HG02973 (cell line): Measurements from ENCODE around the gene ORC3.
"Not testable (repeated sequence)": the region's sequence is repeated elsewhere in the genome, so short reads cannot be mapped to it uniquely, and the experiment has no call there.

Source experiments
- ATAC-seq: cut with Tn5 transposase; IDR thresholded peaks from one replicate; pipeline ENCODE4 v1.9.1; 2021; ENCODE audit warnings: moderate library complexity; ENCODE audit not compliant: unreplicated experiment

Gene ORC3

GRCh38 chr6:87690441-87690840, 100.5 kb downstream of the ORC3 start:
- ATAC-seq = no peak

DNA sequence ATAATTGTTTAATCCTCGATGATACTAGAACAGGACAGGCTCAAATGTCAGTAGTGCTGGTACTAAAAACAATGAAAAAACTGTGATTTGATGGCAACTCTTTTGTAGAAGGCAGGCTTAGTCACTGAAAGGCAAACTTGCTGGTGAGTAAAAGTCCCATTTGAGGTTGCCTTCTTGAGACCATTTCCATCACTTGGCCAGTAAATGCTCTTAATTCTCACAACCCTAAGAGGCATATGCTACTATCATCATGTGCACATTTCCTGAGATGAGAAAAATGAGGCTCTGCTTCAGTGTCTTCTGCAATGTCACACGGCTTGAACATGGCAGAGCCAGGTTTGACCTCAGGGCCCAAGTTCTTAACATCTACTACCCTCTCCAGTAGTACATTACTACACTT, 102.2 kb downstream of the ORC3 start:
- no peak for ATAC-seq

- ATAC-seq = not testable (repeated sequence)
Measured at GRCh38 chr6:87696817-87697216, 106.9 kb downstream of the ORC3 start.

DNA sequence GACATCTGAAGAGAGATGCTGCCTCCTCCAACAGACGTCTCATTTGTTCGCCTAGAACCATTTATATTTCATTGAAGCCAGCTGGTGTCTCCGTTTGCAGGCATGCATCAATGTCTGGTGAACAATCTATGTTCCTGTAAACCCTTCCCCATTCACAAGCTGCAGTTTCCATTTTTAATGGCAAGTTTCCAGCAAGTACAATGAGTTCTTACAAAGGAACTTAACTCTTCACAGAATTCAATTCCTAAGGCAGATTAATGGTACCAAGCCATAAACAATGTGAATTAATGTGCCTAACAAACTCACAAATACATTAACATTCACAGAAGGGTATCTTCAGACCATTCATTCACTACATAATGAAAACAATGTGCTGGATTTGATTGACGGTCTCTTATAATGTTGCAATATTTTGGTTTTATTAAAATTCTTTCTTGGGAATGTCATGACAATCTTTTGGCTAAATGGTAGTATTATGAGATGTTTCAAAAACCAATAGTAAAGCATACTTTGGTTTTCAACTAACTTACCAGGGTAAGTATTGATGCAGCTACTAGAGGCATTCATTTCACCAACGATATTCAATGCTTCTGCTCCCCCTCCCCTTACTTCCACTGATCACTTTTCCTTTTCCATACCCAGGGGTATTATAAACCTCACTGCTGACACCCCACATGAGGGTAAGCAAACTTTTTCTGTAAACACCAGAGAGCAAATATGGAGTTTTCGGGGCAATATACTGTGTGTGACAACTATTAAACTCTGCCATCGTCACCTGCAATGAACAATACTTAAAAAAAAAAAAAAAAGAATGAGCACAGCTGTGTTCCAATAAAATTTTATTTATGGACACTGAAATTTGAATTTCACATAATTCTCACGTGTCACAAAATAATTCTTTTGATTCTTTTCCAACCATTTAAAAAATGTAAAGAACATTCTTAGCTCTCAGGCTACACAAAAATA, 107.9 kb downstream of the ORC3 start:
- no peak for ATAC-seq

DNA sequence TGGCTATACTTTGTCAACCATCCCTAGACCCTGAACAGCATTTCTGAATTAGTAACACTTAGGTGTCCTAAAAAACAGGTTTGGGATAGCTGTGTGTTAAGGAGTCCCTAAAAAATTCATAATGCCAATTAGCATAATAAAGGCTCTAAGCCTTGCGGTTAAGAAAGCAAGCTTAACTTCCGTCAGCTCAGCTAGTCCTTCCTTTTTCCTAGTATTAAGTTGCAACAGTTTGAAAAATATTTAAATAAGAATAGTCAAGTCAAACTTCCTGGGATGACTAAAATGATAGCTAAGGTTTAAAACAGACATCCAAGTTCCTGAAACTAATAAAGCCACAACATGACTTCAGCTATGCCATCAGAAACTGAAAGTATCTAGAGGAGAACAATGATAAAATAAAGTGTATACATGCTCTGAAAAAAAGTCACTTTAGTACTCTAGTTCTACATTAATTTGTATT, 108.6 kb downstream of the ORC3 start:
- ATAC-seq = no peak

DNA sequence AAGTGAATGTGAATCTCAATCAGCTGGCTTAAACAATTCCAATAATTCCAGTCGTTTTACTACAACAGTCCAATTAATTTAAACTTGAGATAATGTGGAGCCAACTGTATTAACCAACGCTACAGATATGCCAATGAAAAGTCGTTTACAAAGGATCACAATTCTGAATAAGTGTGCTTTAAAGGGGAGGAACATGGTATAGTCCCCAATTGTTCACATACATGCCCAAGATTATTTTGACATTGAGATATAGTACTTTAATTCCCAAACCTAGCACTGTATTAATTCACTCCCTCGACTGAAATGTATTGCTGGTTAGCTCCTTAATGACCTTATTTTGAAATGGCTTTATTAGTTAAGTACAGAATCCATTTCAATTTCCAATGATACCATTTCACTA, 109.6 kb downstream of the ORC3 start:
- no peak for ATAC-seq

- no peak for ATAC-seq
Measured at GRCh38 chr6:87700397-87701343, 110.7 kb downstream of the ORC3 start.

GRCh38 chr6:87701344-87701675, 111.4 kb downstream of the ORC3 start:
- ATAC-seq = peak; percentile 1

DNA sequence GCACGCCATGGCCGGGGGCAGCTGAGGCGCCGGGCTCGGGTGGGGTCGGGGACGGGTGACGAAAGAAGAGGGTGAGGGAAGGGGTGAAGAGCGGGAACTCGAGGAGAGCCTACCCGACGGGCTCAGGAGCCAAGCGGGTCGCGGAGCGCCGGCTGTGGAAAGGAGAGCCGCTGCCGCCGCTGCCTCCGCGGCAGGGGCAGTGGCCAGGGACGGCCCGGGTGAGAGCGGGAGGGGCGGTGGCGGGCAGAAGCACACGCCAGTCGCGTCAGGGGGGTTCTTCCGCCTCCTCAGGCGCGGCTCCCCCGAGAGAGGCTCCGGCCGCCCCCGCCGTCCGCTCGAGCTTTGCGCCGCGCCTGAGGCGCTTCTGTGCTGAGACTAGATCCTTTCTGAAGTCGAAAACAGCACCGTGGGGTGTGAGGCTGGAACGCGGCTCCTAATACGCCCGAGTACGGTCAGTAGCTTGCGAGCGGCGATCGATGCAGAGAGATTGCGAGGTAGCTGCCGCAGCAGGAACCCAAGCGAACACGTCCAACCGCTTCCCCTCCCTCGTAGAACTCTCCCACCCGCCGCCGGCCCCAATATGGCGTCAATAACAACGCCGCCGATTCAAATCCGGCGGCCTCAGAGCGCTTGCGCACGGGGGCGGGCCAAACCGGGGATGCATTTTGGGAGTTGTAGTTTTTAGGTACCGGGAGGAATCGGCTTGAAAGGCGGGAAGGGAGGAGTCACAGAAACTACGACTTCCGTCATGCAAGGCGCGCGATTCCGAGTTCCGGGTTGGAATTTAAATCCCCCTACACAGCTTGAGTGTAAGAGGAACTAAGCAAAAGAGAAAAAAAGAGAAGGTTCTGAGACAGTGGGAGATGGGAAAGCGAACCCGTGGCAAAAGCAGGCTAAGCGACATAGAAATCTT, 112.0 kb downstream of the ORC3 start, which contains the start of gene AKIRIN2:
TSS of gene AKIRIN2 (minus strand) at position 558 of the 913 bp plus-strand sequence. CDS start at position 9, 549 bp downstream.
- ATAC-seq = peak; percentile 54

- no peak for ATAC-seq
Measured at GRCh38 chr6:87702589-87702945, 112.6 kb downstream of the ORC3 start.

- ATAC-seq = not testable (repeated sequence)
Measured at GRCh38 chr6:87703039-87703438, 113.1 kb downstream of the ORC3 start.

DNA sequence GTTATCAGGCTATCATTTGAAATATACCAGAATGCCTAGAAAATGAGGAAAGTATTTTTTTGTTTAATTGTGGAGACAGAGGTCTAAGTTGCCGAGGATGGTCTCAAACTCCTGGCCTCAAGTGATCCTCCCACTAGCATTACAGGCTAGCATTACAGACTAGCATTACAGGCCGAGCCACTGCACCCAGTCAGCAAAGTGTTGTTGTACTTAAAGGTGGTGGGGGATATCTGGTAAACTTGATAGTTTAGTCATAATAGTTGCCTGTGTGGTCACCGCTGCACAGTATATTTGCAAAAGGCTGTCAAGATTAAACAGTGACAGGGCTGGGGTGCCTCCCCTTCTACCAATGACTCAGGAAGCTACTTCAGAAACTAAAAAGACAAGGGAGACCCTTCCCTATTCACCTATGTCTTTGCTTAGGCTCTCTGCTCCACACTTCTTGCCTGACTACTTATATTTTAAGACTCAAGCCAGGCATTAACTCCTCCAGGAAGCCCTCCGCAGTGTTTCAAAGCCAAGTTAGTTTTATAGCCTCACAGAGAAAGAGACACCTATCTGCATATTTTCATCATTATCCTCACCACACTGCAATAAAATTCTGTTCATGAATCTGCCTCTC, 115.2 kb downstream of the ORC3 start:
- peak; percentile 50 for ATAC-seq

DNA sequence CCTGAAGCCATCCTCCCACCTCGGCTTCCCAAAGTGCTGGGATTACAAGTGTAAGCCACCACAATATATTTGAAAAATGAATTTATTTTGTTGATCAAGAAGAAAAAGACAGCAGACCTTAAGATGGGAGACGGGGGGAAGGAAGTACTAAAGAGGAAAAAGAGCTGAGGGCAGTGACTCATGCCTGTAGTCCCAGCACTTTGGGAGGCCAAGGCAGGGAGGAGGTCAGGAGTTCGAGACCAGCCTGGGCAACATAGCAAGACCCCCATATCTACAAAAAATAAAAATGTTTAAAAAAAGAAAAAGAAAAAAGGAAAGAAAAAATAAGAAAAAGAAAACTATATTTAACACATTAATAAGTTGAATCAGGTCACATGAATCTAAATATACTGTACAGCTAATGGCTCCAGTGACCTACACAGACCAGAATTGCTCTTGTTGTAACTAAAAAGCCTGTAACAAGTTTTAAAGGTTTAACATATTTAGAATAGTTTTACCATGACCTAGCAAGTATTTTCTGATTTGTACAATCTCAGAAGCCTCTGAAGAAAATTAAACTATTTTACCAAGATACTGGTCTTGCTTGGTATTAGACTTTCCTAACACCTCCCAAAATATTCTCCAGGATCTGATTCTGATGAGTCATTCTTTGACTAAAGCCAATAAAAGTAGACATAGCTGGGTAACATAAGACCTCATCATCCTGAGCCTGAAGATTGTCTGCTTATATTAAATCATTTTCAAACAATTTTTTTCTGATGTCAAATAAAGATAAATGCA, 116.4 kb downstream of the ORC3 start:
- ATAC-seq = no peak

- ATAC-seq = not testable (repeated sequence)
Measured at GRCh38 chr6:87708581-87709427, 118.9 kb downstream of the ORC3 start.

DNA sequence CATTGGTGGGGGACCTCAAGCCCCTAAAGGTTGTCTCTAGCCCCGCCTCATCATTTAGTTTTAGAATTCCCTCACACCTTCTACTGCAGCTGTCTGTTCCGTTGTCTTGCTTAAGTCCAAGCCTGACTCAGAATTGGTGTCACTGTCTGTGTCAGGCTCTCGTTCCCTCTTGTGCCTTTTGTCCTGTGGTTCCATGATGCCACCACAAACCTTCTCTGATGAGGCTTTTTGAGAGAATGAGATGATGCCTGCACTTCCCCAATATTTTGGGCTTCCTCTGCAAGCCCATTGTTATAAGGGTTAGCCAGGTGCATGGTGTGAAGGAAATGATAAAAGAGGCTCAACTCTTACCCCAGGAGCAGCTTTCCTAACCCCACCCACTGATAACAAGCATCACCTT, 120.2 kb downstream of the ORC3 start:
- ATAC-seq = no peak

GRCh38 chr6:87712713-87713112, 122.8 kb downstream of the ORC3 start:
- not testable (repeated sequence) for ATAC-seq

- no peak for ATAC-seq
Measured at GRCh38 chr6:87714093-87714842, 124.3 kb downstream of the ORC3 start.
